ENCODE data around the gene PRKACB. TPM values are rescaled to one million over a fixed set of nuclear protein-coding genes. Genes with fewer than 3 reads are reported as not detected.

PRKACB gene
- polyA plus RNA-seq, 1 experiment, result 33.4 TPM

DNA sequence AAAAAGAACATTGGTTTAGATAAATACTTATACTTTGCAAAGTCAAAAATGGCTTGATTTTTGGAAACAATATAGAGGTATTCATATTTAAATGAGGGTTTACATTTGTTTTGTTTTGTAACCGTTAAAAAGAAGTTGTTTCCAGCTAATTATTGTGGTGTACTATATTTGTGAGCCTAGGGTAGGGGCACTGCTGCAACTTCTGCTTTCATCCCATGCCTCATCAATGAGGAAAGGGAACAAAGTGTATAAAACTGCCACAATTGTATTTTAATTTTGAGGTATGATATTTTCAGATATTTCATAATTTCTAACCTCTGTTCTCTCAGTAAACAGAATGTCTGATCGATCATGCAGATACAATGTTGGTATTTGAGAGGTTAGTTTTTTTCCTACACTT lies 92.2 kb downstream of the PRKACB start:
- no peak overlapping the region for H3K4me3 ChIP-seq (ENCODE audit: low read depth, low read length)
- TF ChIP-seq, protein P1, sequence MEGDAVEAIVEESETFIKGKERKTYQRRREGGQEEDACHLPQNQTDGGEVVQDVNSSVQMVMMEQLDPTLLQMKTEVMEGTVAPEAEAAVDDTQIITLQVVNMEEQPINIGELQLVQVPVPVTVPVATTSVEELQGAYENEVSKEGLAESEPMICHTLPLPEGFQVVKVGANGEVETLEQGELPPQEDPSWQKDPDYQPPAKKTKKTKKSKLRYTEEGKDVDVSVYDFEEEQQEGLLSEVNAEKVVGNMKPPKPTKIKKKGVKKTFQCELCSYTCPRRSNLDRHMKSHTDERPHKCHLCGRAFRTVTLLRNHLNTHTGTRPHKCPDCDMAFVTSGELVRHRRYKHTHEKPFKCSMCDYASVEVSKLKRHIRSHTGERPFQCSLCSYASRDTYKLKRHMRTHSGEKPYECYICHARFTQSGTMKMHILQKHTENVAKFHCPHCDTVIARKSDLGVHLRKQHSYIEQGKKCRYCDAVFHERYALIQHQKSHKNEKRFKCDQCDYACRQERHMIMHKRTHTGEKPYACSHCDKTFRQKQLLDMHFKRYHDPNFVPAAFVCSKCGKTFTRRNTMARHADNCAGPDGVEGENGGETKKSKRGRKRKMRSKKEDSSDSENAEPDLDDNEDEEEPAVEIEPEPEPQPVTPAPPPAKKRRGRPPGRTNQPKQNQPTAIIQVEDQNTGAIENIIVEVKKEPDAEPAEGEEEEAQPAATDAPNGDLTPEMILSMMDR (IDR thresholded peaks at IDR 0.05; ENCODE audit: low read depth, low read length), result no peak
- DNase-seq (ENCODE audit: low read depth, low spot score), result no peak
- POLR2A ChIA-PET, result no interaction called here
- no peaks in the 10 kb centered on the region for H3K9me3 ChIP-seq (ENCODE audit: control insufficient read depth, insufficient read depth, low read length)
- no peak overlapping the region for H3K27ac ChIP-seq (ENCODE audit: low read depth, low read length)
- CTCF ChIA-PET, result no interaction called here
- no peaks in the 10 kb centered on the region for H3K27me3 ChIP-seq (ENCODE audit: control insufficient read depth, insufficient read depth, low read length)

DNA sequence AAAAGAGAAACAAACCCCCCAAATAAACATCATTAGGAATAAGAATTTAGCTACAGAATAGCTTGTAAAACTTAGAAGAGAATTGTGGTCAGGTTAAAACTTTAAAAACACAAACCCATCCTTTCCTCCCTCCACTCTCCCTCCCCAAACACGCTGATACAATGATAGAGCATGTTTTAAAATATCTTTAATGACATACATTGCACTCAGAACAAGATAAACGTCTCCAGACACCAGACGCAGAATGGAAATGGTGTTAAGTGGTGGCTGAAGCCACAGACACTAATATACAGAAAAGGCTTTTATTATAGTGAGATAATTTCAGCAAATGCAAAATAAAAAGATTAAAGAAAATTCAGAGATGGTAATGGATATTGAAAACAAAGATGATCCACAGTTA lies 98.6 kb downstream of the PRKACB start:
- no peak for DNase-seq (ENCODE audit: low read depth, low spot score)
- CTCF ChIA-PET, result no interaction called here
- no peaks in the 10 kb centered on the region for H3K27me3 ChIP-seq (ENCODE audit: control insufficient read depth, insufficient read depth, low read length)
- no peak overlapping the region for H3K4me3 ChIP-seq (ENCODE audit: low read depth, low read length)
- H3K27ac ChIP-seq (ENCODE audit: low read depth, low read length), result no peak overlapping the region
- POLR2A ChIA-PET, result no interaction called here
- no peaks in the 10 kb centered on the region for H3K9me3 ChIP-seq (ENCODE audit: control insufficient read depth, insufficient read depth, low read length)
- TF ChIP-seq, protein P1 (IDR thresholded peaks at IDR 0.05; ENCODE audit: low read depth, low read length), result no peak

DNA sequence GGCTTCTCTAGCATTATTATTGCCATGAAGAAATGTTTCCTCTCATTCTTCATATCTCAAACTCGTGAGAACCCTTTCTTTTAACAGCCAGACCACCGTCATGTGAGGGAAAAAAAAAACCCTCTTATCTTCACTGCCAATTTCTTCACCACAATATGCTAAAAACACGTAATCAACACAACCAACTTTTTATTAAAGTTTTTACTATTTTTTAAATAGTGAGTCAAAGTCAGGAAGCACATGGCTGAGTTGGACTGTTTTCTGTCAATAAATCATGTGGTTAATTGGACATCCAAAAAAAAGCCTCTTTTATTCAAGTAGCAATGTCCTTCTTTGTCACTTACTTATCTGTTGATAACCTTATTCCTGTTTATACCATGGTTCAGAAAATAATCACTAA lies 101.5 kb downstream of the PRKACB start:
- H3K4me3 ChIP-seq (ENCODE audit: low read depth, low read length), result no peak overlapping the region
- H3K27ac ChIP-seq (ENCODE audit: low read depth, low read length), result no peak overlapping the region
- H3K9me3 ChIP-seq (ENCODE audit: control insufficient read depth, insufficient read depth, low read length), result no peaks in the 10 kb centered on the region
- no peak for DNase-seq (ENCODE audit: low read depth, low spot score)
- no peaks in the 10 kb centered on the region for H3K27me3 ChIP-seq (ENCODE audit: control insufficient read depth, insufficient read depth, low read length)
- ChIA-PET CTCF (no interaction called here), POLR2A (no interaction called here)
- TF ChIP-seq, protein P1 (IDR thresholded peaks at IDR 0.05; ENCODE audit: low read depth, low read length), result no peak

DNA sequence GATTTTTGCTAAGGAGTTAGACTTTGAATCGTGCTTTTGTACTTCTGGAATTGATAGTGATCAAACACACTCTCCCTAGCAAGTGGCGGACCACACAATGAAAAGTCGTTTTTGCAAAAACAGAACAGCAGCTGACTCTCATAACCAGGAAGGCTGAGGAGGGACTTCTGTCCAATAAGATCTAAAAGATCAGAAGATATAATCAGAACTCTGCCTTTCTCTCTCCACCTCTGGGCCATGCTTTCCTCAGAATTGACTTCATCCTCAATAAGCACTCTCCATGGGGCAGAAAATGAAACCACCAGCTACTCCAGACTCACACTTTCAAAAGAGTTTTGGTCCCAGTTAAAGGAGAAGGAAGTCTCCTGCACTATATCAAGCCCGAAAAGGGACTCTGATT lies 102.1 kb downstream of the PRKACB start:
- Histone ChIP-seq H3K27ac (ENCODE audit: low read depth, low read length) (no peak overlapping the region), H3K27me3 (ENCODE audit: control insufficient read depth, insufficient read depth, low read length) (no peaks in the 10 kb centered on the region), H3K9me3 (ENCODE audit: control insufficient read depth, insufficient read depth, low read length) (no peaks in the 10 kb centered on the region), H3K4me3 (ENCODE audit: low read depth, low read length) (no peak overlapping the region)
- TF ChIP-seq, protein P1 (IDR thresholded peaks at IDR 0.05; ENCODE audit: low read depth, low read length), result no peak
- ChIA-PET CTCF (no interaction called here), POLR2A (no interaction called here)
- no peak for DNase-seq (ENCODE audit: low read depth, low spot score)

DNA sequence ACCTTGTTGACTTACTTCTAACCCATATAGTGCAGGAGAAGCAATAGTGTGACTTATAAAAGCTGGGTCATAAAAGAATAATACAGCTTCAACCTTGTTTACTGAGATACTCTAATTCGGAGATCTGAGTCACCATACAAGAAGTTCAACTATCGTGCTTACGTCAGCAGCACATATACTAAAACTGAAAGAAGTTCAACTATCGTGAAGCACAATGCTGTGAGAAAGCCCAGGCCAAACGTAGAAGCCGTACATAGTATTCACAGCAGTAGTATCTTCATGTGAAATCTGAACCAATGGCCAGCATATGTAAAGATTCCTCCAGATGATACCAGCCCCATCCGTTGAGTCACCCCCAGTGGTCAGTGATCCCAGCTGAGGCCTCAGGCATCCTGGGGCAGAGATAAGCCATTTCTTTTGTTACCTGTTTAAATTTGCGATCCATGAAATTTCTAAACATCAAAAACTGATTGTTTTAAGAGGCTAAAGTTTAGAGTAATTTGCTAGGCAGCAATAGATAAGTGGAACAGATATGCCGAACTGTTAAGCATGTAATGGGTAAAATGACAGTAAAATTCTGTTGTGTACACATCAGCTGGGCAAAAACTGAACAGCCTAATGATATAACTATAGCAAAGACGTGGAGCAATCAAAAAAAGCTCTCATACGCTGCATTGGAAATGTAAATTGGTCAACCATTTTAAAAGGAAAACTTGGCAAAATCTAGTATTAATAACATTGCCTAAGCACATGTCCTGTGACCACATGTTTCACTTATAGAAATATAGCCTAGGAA lies 103.6 kb downstream of the PRKACB start:
- ChIA-PET CTCF (no interaction called here), POLR2A (interaction anchor here (0.9 kb wide), 1 partner anchor 100 kb away, joined by 3 read pairs; no protein-coding TSS in a partner anchor)
- no peaks in the 10 kb centered on the region for H3K27me3 ChIP-seq (ENCODE audit: control insufficient read depth, insufficient read depth, low read length)
- no peaks in the 10 kb centered on the region for H3K9me3 ChIP-seq (ENCODE audit: control insufficient read depth, insufficient read depth, low read length)
- DNase-seq (ENCODE audit: low read depth, low spot score), result peak; percentile 76
- TF ChIP-seq, protein P1 (IDR thresholded peaks at IDR 0.05; ENCODE audit: low read depth, low read length), result no peak
- peak overlapping the region; percentile 27 for H3K4me3 ChIP-seq (ENCODE audit: low read depth, low read length)
- H3K27ac ChIP-seq (ENCODE audit: low read depth, low read length), result peak overlapping the region; percentile 89

Data from AG04450 (cell line).